Bronchial epithelial cell (primary cell): ENCODE results near the gene PRICKLE2. TPM values are rescaled to one million over a fixed set of nuclear protein-coding genes. Genes with fewer than 3 reads are reported as not detected.

ENCODE experiments used
- DNase-seq: peaks from one replicate; pipeline ENCODE4 v3.0.0-alpha.2; 2010; ENCODE audit warnings: low read depth
- FAIRE-seq: peaks from 2 replicates; lab custom pipeline; 2011; peaks lifted over from hg19 to GRCh38; lab: Jason Lieb, UNC
- H3K27me3 ChIP-seq: 2 replicates; pipeline ENCODE4 v1.5.1; 2011; ENCODE audit warnings: low read length; ENCODE audit not compliant: control insufficient read depth, insufficient read depth
- H3K36me3 ChIP-seq: 2 replicates; pipeline ENCODE4 v1.5.1; 2011; ENCODE audit warnings: low read length; ENCODE audit not compliant: control insufficient read depth, insufficient read depth
- H3K4me3 ChIP-seq: 2 replicates; pipeline ENCODE4 v1.5.1; 2011; ENCODE audit warnings: mild to moderate bottlenecking, low read depth, low read length, control low read depth
- total RNA-seq: library from RNA; depleted of rRNA; stranded (reverse); fragments of >200 nt; gene quantifications from 2 replicates; pipeline ENCODE4 v1.2.1, GENCODE V29; 2014
- TF ChIP-seq, protein P1 (sequence below): IDR thresholded peaks from 2 replicates; pipeline ENCODE4 v1.5.1; 2011; ENCODE audit warnings: mild to moderate bottlenecking, moderate library complexity, low read length, control low read depth, inconsistent platforms; ENCODE audit not compliant: insufficient read depth, severe bottlenecking

The PRICKLE2 gene
- total RNA-seq, 1 donor from 2014 or later = 2.4 TPM

DNA sequence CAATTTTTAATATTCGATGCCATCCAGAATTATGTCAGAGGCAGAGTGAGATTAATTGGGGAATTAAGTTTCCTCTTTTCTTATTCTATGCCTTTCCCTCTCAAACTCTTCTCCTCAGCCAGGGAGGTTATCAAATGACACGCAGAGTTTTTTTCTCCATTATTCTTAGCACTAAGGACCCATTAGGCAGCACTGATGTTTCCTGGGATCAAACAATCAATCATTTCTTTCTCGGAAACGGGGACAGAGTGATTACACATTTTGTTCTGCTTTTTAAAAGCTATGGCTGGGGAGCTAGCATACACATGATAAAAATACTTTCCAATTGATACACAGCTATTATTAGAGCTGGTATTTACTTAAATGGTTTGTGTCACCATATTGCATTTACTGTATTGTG lies 166.7 kb downstream of the PRICKLE2 start:
- TF ChIP-seq, protein P1, sequence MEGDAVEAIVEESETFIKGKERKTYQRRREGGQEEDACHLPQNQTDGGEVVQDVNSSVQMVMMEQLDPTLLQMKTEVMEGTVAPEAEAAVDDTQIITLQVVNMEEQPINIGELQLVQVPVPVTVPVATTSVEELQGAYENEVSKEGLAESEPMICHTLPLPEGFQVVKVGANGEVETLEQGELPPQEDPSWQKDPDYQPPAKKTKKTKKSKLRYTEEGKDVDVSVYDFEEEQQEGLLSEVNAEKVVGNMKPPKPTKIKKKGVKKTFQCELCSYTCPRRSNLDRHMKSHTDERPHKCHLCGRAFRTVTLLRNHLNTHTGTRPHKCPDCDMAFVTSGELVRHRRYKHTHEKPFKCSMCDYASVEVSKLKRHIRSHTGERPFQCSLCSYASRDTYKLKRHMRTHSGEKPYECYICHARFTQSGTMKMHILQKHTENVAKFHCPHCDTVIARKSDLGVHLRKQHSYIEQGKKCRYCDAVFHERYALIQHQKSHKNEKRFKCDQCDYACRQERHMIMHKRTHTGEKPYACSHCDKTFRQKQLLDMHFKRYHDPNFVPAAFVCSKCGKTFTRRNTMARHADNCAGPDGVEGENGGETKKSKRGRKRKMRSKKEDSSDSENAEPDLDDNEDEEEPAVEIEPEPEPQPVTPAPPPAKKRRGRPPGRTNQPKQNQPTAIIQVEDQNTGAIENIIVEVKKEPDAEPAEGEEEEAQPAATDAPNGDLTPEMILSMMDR = no peak
- DNase-seq (no peak), FAIRE-seq (no peak)
- H3K4me3 ChIP-seq = no peak overlapping the region
- no peaks in the 10 kb centered on the region for H3K27me3 ChIP-seq
- H3K36me3 ChIP-seq = no peaks in the 10 kb centered on the region

DNA sequence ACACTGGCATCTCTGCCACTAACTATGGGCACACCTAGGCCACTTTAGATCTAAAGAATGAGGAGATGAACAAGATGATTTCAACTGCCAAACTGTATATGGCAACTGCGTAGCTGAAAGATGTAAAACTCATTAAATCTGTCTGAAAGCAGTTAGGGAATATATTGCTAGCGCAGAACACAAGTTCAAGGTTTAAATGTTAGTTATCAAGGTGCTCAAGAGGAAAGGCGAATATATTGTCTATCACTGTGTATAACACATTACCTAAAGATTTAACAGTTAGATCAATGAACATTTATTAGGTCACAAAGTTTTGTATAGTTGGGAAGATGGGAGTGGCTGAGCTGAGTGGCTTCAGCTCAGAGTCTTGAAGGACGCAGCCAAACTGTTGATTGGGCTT lies 168.0 kb downstream of the PRICKLE2 start:
- Histone ChIP-seq H3K36me3 (no peaks in the 10 kb centered on the region), H3K27me3 (no peaks in the 10 kb centered on the region), H3K4me3 (no peak overlapping the region)
- TF ChIP-seq, protein P1 = no peak
- DNase-seq (no peak), FAIRE-seq (no peak)

DNA sequence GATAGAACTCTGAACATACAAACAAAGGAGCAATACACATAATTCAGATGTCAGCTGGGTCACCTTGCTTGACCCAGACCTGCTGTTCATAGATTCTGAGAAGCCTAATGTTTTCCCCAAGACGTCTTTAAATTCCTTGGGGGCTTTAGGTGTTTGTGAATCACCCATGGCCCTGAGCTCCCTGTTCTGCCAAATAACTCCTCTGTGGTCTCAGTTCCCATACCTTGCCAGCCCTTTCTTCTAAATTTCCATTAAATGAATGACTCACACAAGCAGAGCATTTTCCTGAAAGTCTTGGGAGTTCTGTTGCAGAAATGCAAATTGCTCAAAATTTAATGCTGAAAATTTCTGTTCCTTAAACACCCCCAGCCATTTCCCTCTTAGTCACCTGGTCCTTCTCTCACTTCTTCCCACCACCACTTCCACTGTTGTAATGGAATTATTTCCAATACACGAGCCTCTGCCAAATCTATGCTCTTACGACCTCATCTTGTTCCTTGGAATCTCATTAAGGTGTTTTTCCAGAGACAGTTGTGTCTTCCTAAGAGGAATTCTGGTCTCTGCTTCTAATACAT lies 168.6 kb downstream of the PRICKLE2 start:
- no peak for FAIRE-seq
- no peaks in the 10 kb centered on the region for H3K36me3 ChIP-seq

DNA sequence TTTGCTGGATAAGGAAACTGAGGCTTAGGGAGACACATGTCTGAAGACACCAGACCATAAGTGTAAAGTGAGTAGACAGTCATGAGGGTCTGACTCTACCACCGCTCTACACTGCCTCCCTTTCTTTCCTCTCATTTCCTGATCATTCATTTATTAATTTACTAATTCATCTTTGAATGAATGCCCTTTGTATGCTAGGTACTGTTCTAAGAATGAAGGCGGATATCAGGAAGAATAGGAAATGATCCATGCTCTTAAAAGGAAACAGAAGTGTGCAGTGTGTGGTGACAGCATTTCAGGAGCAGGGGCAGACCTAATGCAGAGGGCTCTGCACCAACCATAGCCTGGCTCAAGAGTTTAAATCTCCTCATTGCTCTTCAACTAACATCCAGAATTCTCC lies 170.2 kb downstream of the PRICKLE2 start:
- DNase-seq (no peak), FAIRE-seq (no peak)
- Histone ChIP-seq H3K27me3 (no peaks in the 10 kb centered on the region), H3K4me3 (no peak overlapping the region), H3K36me3 (no peaks in the 10 kb centered on the region)
- TF ChIP-seq, protein P1 = no peak

More for the DNA sequence above, 168.6 kb downstream of the PRICKLE2 start:
- H3K27me3 ChIP-seq = no peaks in the 10 kb centered on the region
- DNase-seq = no peak
- H3K4me3 ChIP-seq = no peak overlapping the region
- TF ChIP-seq, protein P1 = no peak

DNA sequence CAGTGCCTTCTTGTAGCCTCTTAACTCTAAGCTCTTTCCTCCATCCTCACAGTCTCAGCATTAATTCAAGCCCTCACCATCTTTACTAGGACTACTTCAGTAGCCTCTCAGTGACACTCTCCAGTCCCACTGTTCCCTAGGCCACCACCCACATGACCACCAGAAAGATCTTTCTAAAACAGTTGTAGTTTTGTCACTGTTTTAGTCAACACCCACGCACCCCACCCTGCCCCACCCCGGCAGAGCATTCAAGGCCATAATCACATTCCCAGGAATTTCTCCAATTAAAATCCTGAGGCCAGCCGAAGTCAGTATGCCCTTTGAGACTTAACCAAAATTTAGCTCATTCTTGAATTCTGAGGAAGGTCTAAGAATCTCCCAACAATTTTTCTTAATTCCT lies 170.8 kb downstream of the PRICKLE2 start:
- Histone ChIP-seq H3K27me3 (no peaks in the 10 kb centered on the region), H3K4me3 (no peak overlapping the region), H3K36me3 (no peaks in the 10 kb centered on the region)
- TF ChIP-seq, protein P1 = no peak
- FAIRE-seq (no peak), DNase-seq (no peak)

DNA sequence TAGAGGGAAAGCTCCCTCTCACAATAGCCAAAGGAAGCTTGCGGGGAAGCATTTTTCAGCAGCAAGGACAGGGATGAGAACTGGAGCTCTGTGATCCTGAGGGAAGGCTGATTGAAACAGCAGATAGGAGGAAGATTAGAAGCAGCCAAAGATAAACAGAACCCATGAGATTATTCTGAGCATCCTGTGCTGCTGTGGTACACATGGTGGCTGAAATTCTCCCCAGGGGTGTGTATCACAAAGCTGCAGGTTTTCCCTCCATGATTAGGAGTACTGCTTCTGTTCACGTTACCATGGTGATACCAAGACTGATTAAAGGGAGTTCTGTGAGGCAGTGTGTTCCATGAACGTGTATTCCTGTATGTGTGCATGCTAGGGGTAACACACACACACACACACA lies 171.7 kb downstream of the PRICKLE2 start:
- Histone ChIP-seq H3K4me3 (no peak overlapping the region), H3K36me3 (no peaks in the 10 kb centered on the region), H3K27me3 (no peaks in the 10 kb centered on the region)
- TF ChIP-seq, protein P1 = no peak
- DNase-seq (no peak), FAIRE-seq (no peak)
